ENCODE results near the gene FAM83E.

DNA sequence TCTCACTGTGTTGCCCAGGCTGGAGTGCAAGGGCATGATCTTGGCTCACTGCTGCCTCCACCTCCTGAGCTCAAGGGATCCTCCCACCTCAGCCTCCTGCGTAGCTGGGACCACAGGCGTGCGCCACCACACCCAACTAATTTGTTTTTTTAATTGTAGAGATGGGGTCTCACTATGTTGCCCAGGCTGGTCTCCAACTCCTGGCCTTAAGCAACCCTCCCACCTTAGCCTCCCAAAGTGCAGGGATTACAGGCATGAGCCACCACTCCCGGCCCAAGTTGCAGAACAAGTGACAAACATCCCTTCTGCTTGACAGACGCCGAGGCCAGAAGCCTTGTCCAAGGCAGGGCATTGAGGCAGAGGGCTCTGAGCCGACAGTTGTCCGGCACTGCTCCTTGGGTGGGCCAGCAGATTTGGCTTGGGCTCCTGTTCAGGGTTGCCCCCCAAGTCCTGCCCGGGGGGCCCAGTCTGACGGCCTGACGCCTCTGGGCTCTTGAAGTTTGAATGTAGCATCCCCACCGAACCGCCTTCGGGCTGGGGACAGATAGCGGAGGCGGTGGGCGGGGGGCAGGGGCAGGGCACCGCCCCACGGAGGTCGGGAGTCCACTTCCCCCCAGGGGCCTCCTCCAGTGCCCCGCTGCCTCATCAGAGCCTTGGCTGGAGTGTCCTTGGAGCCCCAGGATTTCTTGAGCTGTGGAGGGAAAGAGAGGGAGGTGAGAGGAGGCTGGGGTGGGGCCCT is 14.0 kb downstream of the FAM83E start:
- TF ChIP-seq, protein P1, sequence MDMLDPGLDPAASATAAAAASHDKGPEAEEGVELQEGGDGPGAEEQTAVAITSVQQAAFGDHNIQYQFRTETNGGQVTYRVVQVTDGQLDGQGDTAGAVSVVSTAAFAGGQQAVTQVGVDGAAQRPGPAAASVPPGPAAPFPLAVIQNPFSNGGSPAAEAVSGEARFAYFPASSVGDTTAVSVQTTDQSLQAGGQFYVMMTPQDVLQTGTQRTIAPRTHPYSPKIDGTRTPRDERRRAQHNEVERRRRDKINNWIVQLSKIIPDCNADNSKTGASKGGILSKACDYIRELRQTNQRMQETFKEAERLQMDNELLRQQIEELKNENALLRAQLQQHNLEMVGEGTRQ (CRISPR knock-in tag; IDR thresholded peaks at IDR 0.05) = no peak
- TF ChIP-seq, protein P2, sequence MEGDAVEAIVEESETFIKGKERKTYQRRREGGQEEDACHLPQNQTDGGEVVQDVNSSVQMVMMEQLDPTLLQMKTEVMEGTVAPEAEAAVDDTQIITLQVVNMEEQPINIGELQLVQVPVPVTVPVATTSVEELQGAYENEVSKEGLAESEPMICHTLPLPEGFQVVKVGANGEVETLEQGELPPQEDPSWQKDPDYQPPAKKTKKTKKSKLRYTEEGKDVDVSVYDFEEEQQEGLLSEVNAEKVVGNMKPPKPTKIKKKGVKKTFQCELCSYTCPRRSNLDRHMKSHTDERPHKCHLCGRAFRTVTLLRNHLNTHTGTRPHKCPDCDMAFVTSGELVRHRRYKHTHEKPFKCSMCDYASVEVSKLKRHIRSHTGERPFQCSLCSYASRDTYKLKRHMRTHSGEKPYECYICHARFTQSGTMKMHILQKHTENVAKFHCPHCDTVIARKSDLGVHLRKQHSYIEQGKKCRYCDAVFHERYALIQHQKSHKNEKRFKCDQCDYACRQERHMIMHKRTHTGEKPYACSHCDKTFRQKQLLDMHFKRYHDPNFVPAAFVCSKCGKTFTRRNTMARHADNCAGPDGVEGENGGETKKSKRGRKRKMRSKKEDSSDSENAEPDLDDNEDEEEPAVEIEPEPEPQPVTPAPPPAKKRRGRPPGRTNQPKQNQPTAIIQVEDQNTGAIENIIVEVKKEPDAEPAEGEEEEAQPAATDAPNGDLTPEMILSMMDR (IDR thresholded peaks at IDR 0.05) = no peak
- no peak for TF ChIP-seq ATF1 (CRISPR knock-in tag; IDR thresholded peaks at IDR 0.05)
- TF ChIP-seq, protein P3, sequence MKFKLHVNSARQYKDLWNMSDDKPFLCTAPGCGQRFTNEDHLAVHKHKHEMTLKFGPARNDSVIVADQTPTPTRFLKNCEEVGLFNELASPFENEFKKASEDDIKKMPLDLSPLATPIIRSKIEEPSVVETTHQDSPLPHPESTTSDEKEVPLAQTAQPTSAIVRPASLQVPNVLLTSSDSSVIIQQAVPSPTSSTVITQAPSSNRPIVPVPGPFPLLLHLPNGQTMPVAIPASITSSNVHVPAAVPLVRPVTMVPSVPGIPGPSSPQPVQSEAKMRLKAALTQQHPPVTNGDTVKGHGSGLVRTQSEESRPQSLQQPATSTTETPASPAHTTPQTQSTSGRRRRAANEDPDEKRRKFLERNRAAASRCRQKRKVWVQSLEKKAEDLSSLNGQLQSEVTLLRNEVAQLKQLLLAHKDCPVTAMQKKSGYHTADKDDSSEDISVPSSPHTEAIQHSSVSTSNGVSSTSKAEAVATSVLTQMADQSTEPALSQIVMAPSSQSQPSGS (CRISPR knock-in tag; IDR thresholded peaks at IDR 0.05; ENCODE audit: borderline replicate concordance, low read depth) = no peak
- TF ChIP-seq, protein P4, sequence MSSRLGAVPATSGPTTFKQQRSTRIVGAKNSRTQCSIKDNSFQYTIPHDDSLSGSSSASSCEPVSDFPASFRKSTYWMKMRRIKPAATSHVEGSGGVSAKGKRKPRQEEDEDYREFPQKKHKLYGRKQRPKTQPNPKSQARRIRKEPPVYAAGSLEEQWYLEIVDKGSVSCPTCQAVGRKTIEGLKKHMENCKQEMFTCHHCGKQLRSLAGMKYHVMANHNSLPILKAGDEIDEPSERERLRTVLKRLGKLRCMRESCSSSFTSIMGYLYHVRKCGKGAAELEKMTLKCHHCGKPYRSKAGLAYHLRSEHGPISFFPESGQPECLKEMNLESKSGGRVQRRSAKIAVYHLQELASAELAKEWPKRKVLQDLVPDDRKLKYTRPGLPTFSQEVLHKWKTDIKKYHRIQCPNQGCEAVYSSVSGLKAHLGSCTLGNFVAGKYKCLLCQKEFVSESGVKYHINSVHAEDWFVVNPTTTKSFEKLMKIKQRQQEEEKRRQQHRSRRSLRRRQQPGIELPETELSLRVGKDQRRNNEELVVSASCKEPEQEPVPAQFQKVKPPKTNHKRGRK (CRISPR knock-in tag; IDR thresholded peaks at IDR 0.05; ENCODE audit: borderline replicate concordance) = no peak
- no peak for TF ChIP-seq MXD4 (CRISPR knock-in tag; IDR thresholded peaks at IDR 0.05; ENCODE audit: borderline replicate concordance)
- TF ChIP-seq, protein P5, sequence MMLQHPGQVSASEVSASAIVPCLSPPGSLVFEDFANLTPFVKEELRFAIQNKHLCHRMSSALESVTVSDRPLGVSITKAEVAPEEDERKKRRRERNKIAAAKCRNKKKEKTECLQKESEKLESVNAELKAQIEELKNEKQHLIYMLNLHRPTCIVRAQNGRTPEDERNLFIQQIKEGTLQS (CRISPR knock-in tag; conservative IDR thresholded peaks at IDR 0.05) = no peak
- TF ChIP-seq NR2C2 (CRISPR knock-in tag; IDR thresholded peaks at IDR 0.05) = no peak
